Right ventricle myocardium superior (tissue), 1 donor: ENCODE measurements around the gene TEKTIP1. TPM values are rescaled to one million over a fixed set of nuclear protein-coding genes. Genes with fewer than 3 reads are reported as not detected.

Source experiments
- ATAC-seq: fragments of 200-7000 bp; cut with Tn5 transposase; one replicate; pipeline ENCODE4 v1.9.1; 2020; ENCODE audit warnings: mild to moderate bottlenecking; ENCODE audit not compliant: poor library complexity
- DNase-seq: peaks from one replicate; pipeline ENCODE4 v3.0.0-alpha.2; 2020
- intact Hi-C: fragments of 100-400 bp; cut with DNase I; formaldehyde crosslinking; loops from one replicate; pipeline ENCODE4 v1.11.2; 2022
- total RNA-seq: library from RNA; stranded (reverse); fragmentation: NEBNext Ultra II Directional; extraction: Animal tissue kit (Norgen Biotek cat#: 25700); gene quantifications from one replicate; pipeline ENCODE4 v1.2.1, GENCODE V29; 2021
- donor health status: DM: no; HTN: yes; CAD: no; lungs with severe emphysema.

Gene TEKTIP1
- total RNA-seq, 1 donor from 2014 or later, result 0.46 TPM

- intact Hi-C loops, result no loop called here
Observed at GRCh38 chr19:3534375-3535234, 4.4 kb upstream of the TEKTIP1 start.

DNA sequence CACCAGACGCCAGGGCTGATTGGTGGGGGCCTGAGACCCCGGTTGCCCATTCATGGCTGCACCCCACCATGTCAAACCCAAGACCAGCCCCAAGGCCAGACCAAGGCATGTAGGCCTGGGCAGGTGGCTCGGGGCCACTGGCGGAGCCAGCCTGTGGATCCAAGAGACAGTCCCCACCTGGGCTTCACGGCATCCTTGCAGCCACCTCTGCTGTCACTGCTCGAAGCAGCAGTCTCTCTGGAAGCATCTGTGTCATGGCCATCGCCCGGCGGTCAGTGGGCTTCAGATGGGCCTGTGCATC lies 3.8 kb upstream of the TEKTIP1 start:
- DNase-seq (no peak), ATAC-seq (no peak)
- intact Hi-C loops, result no loop called here

More at GRCh38 chr19:3534375-3535234, 4.4 kb upstream of the TEKTIP1 start:
- DNase-seq (no peak), ATAC-seq (no peak)

DNA sequence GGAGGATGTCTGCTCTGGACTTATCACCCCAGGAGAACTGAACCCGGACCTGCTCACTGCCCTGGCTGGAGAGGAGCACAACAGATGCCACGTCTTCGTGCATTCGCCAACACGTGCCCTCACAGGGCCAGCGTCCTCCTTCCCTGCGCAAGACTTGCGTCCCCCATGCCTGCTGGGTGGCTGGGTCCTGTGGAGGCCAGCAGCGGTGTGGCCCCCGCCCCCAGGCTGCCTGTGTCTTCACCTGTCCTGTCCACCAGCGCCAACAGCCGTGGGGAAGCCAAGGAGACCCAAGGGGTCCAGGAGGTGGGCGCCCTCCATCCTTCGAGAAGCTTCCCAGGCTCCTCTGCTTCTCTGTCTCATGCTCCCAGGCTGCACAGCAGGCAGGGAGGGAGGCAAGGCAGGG lies 3.4 kb upstream of the TEKTIP1 start:
- DNase-seq, result no peak
- no peak for ATAC-seq
- intact Hi-C loops, result no loop called here

DNA sequence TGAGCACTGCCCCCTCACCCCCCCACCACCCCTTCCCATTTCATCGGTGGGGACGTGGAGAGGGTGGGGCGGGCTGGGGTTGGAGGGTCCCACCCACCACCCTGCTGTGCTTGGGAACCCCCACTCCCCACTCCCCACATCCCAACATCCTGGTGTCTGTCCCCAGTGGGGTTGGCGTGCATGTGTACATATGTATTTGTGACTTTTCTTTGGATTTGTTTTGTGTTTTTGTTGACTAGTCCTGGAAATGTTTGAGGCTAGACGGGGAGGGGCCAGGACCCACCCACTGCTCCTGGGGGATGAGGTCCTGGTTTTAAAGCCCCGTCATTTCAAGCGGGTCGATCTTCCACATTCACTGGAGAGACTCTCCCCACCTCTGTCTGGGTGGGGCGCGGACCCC lies 3.0 kb upstream of the TEKTIP1 start:
- intact Hi-C loops, result no loop called here
- DNase-seq, result no peak
- ATAC-seq, result no peak

DNA sequence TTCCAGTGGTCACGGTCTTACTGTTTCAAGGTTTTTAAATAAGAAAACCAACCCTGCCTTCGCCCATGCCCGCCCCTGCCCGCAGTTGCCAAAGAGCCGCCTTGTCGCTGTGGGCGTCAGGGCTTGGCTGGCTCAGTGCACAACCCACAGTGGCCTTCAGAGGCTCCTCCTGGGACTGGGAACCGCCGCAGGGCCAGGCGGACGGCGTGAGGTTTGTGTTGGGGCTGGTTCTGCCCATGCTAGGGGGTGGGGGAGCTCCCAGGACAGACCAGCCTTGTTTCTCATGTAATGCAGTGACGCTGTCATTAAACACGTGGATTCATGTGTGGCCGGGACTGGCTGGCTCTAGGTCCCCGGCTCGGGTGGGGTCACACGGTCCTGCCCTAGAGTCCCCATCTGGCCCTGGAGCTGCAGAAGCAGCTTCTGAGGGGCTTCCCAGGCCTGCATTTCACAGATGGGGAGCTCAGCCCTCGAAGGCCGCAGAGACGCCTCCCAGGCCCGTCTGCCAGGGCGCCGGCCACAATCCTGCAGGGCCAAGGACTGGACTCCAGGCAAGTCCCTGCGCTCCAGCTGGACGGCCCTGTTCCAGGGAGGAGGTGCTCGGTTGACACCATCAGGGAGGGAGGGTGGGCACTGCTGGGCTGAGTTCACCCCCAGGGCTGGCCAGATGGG lies 2.4 kb upstream of the TEKTIP1 start:
- peak; percentile 46 for ATAC-seq
- DNase-seq, result peak; percentile 74
- intact Hi-C loops, result no loop called here

DNA sequence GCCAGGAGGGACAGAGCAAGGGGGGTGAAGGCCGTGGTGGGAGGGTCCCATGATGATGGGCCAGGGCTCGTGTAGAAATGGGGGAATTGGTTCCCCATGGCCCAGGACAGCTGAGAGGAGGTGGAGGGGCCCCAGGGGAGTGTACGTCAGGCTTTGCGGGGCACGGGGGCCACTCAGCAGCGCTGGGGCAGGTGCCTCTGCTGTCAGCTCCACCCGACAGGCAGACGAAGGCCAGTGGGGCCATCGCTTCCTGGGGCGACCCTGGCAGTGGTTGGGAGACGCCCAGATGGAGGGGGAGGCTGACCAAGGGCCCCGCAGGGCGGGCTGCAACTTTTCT lies 1.9 kb upstream of the TEKTIP1 start:
- intact Hi-C loops, result no loop called here
- ATAC-seq (peak; percentile 11), DNase-seq (no peak)

GRCh38 chr19:3537438-3538240 lies 1.3 kb upstream of the TEKTIP1 start:
- intact Hi-C loops, result no loop called here
- DNase-seq (no peak), ATAC-seq (no peak)

DNA sequence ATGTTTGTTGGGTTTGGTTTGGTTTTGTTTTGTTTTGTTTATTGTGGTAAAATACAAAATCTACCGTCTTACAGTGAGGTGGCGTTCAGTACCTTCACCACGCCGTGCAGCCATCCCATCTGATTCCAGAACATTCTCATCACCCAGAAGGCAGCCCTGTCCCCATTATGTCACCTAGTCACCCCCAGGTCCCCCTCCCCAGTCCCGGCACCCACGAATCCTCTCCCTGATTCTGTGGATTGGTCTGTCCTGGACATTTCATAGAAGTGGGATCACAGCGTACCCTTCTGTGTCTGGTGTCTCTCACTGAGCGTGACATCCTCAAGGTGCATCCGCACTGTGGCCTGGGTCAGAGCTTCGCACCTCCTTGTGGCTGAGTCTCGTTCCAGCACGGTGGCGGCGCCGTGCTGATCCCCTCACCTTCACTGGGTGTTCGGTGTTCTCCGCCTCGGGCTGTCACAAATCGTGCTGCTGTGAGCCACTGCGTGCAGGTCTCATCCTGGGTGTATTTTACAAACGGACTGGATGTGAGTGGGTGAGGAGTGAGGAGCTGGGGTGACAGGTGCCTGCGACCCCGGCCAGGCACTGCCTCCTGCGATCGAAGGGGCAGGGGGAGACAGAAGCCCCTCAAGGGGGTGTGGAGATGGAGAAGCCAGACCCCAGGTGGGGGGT lies 580 bp upstream of the TEKTIP1 start:
- intact Hi-C loops, result no loop called here
- no peak for ATAC-seq
- DNase-seq, result no peak

DNA sequence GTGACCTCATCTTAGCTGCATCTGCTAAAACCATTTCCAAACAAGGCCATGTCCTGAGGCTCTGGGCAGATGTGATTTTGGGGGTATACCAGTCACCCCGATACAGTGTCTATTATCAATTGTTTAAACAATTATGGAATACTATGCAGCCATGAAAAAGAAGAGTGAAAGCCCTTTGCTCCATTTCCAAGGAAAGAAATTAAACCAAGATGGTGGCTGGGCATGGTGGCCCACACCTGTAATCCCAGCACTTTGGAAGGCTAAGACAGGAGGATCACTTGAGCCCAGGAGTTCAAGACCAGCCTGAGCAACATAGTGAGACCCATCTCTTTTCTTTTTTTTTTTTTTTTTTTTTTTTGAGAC lies 763 bp downstream of the TEKTIP1 start:
- ATAC-seq, result no peak
- intact Hi-C loops, result loop anchor here (10.0 kb wide), 1 partner anchor 165 kb away; the partner anchor contains the start of genes PIP5K1C and TJP3
- no peak for DNase-seq

GRCh38 chr19:3543150-3544057 lies 4.4 kb downstream of the TEKTIP1 start:
- ATAC-seq (no peak), DNase-seq (no peak)
- intact Hi-C loops, result loop anchor here (10.0 kb wide), 1 partner anchor 161 kb away; the partner anchor contains the start of genes PIP5K1C and TJP3

GRCh38 chr19:3544058-3544376 lies 5.0 kb downstream of the TEKTIP1 start:
- DNase-seq (no peak), ATAC-seq (no peak)
- intact Hi-C loops, result loop anchor here (10.0 kb wide), 1 partner anchor 161 kb away; the partner anchor contains the start of genes PIP5K1C and TJP3

DNA sequence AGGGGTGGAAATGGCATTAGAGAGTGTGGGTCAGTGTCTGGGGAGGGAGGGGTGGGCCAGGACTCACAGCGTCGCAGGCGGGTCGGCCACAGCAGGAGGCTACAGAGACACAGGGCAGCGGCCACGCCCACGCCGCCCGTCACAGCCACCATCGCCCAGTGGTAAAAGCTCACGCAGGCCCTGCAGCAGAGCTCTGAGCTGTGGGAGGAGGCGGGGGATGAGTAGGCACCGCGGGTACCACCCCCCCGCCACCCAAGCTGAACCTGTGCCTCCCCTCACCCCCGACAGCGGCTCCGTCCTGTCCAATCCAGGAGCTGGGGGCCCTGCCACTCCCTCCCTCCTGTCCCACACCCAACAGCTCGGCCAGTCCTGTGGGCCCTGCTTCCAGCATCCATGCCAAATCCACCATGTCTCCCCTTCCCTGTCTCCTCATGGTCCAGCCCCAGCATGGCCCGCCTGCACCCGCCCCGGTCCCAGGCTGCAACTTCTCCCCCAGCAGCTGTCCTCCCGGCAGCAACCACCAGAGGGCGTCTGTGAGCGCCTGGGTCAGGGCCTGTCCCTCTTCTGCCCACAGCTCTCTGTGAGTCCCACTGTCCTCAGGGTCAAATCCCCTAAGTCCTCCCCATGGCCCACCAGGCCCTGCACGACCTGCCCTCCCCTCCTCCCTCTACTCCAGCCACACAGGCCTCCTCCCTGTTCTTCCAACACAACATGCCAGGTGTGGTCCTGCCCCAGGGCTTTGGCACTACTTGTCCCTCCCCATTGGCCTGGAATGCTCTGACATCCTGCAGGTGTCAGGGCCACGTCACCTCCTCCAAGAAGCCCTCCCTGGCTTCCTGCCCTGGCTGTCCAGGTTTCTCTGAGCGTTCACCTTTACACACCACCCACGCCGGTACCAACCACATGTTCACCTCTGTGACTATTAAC lies 6.0 kb downstream of the TEKTIP1 start:
- intact Hi-C loops, result loop anchor here (5.0 to 10.0 kb wide), 2 partner anchors 72 to 160 kb away; partner anchors contain the start of genes PIP5K1C and TJP3
- DNase-seq (peak; percentile 83), ATAC-seq (peak; percentile 74)

GRCh38 chr19:3545669-3546034 lies 6.7 kb downstream of the TEKTIP1 start:
- ATAC-seq (no peak), DNase-seq (no peak)
- intact Hi-C loops, result loop anchor here (5.0 to 10.0 kb wide), 2 partner anchors 72 to 159 kb away; partner anchors contain the start of genes PIP5K1C and TJP3

DNA sequence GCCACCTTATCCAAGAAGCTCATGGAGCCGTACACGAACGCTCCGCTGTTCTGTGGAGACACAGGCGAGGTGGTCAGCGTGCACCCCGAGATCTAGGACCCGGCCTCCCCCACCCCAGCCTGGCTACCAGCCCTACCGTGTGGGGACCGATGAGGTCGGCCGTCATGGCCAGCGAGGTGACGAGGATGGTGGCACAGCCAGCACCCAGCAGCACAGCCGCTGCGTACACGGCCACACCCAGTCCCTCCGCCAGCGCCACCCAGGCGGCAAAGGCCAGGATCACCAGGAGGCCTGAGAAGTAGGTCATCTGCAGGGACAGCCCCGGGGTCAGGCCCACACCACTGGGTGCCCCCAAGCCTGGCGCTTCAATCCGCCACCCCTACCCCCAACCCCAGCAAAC lies 7.1 kb downstream of the TEKTIP1 start:
- DNase-seq (no peak), ATAC-seq (no peak)
- intact Hi-C loops, result loop anchor here (5.0 to 10.0 kb wide), 2 partner anchors 71 to 159 kb away; partner anchors contain the start of genes PIP5K1C and TJP3

DNA sequence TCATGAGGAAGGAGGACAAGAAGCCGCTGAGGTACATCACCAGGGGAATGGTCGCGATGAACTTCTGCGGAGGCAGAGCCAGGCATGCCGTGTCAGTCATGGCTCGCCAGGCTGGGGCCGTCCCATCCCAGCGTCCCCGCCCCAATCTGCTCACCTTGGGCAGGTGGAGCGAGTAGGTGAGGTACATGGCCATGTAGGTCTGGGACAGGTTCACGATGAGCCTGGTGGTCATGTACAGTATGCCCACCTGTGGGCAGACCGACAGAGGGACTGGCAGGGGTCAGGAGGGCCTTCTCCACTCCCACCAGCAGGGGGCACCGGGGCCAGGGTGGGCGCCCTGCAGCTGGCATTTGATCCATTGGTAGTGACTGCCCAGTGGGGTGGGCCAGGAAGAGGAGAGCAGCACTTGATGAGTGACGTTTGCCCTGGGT lies 8.3 kb downstream of the TEKTIP1 start:
- intact Hi-C loops, result loop anchor here (5.0 to 10.0 kb wide), 2 partner anchors 70 to 157 kb away; partner anchors contain the start of genes PIP5K1C and TJP3
- DNase-seq (no peak), ATAC-seq (no peak)

DNA sequence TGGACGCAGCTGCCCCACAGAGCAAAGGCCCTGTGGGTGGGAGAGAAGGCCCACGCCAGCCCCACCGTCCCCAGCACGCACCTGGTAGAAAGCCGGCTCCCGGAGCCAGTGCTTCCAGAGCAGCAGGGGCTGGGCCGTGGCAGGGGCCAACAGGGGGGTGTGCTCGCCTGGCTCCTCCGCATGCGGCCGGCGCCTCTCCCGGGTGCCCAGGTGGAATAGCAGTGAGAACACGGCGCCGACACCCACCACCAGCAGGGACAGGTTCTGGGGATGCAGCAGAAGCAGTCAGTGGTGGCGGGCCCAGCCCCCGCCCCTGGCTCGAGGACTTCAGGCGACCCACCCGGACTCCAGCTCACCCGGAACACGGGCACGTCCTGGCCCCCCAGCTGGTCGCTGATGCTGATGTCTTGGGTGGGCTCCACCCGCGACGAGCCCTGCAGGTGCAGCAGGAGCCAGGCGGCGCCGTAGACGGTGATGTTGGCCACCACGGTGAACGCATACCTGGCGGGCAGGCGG lies 8.9 kb downstream of the TEKTIP1 start:
- DNase-seq, result no peak
- intact Hi-C loops, result loop anchor here (5.0 to 10.0 kb wide), 2 partner anchors 69 to 157 kb away; partner anchors contain the start of genes PIP5K1C and TJP3

More for the DNA sequence above, 8.9 kb downstream of the TEKTIP1 start:
- no peak for ATAC-seq
